ENCODE results near the gene SPHKAP.
"Not testable (repeated sequence)": the region's sequence is repeated elsewhere in the genome, so short reads cannot be mapped to it uniquely, and the experiment has no call there.

The SPHKAP gene

DNA sequence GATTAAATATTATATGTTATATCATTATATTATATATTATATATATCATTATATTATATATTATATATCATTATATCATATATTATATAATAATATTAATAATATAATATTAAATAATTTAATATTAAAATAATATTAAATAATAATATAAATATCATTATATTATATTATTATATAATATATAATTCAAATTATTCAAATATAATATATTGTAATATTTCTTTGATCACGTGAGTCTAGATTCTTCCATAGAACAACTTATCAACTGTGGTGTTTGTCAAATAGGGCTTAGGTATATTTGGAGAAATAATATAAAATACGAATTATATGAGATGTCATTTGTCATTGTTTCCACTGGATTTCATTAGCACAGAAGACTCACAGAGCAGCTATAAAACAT lies 77.3 kb downstream of the SPHKAP start:
- H3K27me3 ChIP-seq (replicated peaks; ENCODE audit: control insufficient read depth, insufficient read depth, low read length, poor library complexity, severe bottlenecking) = no peaks in the 10 kb centered on the region

DNA sequence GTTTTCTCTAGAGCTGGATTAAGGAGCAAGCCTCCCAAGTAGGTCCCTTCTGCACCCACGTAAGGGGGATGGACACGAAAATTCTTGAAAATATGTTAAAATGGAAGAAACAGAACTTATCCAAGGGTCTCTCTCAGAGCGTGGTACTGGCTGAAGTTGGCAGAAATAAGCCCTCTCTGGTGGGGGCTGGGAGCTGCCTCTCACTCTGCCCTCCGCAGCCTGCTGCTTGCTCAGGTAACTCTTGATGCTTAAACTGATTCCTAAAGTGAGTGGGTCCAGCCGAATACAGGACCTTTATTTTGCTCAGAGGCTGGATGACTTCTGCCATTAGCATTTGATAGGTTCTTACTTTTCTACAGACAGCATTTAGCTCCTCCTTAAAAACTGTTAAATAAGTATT lies 78.1 kb downstream of the SPHKAP start:
- H3K4me3 ChIP-seq (ENCODE audit: insufficient read depth, low read depth, low read length, poor library complexity, severe bottlenecking) = no peak overlapping the region
- no peak for DNase-seq
- H3K4me1 ChIP-seq (ENCODE audit: control insufficient read depth, insufficient read depth, low read length, poor library complexity, severe bottlenecking) = no peaks in the 10 kb centered on the region
- no peak overlapping the region for H3K27ac ChIP-seq (ENCODE audit: insufficient read depth, low read length, poor library complexity, severe bottlenecking)
- no peaks in the 10 kb centered on the region for H3K36me3 ChIP-seq (ENCODE audit: control insufficient read depth, insufficient read depth, low read length)
- H3K9me3 ChIP-seq (ENCODE audit: control insufficient read depth, low read length) = no peaks in the 10 kb centered on the region
- H3K27me3 ChIP-seq (replicated peaks; ENCODE audit: control insufficient read depth, insufficient read depth, low read length, poor library complexity, severe bottlenecking) = no peaks in the 10 kb centered on the region

More for the DNA sequence above, 77.3 kb downstream of the SPHKAP start:
- no peaks in the 10 kb centered on the region for H3K4me1 ChIP-seq (ENCODE audit: control insufficient read depth, insufficient read depth, low read length, poor library complexity, severe bottlenecking)
- no peak for DNase-seq
- no peak overlapping the region for H3K4me3 ChIP-seq (ENCODE audit: insufficient read depth, low read depth, low read length, poor library complexity, severe bottlenecking)
- no peaks in the 10 kb centered on the region for H3K9me3 ChIP-seq (ENCODE audit: control insufficient read depth, low read length)
- H3K36me3 ChIP-seq (ENCODE audit: control insufficient read depth, insufficient read depth, low read length) = no peaks in the 10 kb centered on the region
- no peak overlapping the region for H3K27ac ChIP-seq (ENCODE audit: insufficient read depth, low read length, poor library complexity, severe bottlenecking)

DNA sequence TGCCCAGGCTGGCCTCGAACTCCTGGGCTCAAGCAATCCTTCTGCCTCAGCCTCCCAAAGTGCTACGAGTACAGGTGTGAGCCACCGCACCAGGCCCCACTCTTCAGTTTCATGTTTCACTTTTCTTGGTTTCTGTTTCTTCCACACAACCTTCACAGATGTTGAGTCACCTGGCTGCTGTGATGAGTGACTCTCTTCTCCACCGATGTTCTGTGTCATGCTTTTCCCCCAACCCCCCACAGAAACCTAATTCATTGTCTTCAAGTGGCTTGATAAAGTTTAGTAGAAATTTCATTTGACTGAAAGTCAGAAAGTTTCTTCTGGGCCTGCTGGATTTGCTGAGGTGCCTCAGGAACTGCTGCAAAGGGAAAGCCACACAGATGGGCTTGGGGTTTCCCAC lies 78.5 kb downstream of the SPHKAP start:
- no peak overlapping the region for H3K4me3 ChIP-seq (ENCODE audit: insufficient read depth, low read depth, low read length, poor library complexity, severe bottlenecking)
- DNase-seq = no peak
- no peaks in the 10 kb centered on the region for H3K36me3 ChIP-seq (ENCODE audit: control insufficient read depth, insufficient read depth, low read length)
- H3K4me1 ChIP-seq (ENCODE audit: control insufficient read depth, insufficient read depth, low read length, poor library complexity, severe bottlenecking) = no peaks in the 10 kb centered on the region
- no peaks in the 10 kb centered on the region for H3K9me3 ChIP-seq (ENCODE audit: control insufficient read depth, low read length)
- no peak overlapping the region for H3K27ac ChIP-seq (ENCODE audit: insufficient read depth, low read length, poor library complexity, severe bottlenecking)
- no peaks in the 10 kb centered on the region for H3K27me3 ChIP-seq (replicated peaks; ENCODE audit: control insufficient read depth, insufficient read depth, low read length, poor library complexity, severe bottlenecking)

DNA sequence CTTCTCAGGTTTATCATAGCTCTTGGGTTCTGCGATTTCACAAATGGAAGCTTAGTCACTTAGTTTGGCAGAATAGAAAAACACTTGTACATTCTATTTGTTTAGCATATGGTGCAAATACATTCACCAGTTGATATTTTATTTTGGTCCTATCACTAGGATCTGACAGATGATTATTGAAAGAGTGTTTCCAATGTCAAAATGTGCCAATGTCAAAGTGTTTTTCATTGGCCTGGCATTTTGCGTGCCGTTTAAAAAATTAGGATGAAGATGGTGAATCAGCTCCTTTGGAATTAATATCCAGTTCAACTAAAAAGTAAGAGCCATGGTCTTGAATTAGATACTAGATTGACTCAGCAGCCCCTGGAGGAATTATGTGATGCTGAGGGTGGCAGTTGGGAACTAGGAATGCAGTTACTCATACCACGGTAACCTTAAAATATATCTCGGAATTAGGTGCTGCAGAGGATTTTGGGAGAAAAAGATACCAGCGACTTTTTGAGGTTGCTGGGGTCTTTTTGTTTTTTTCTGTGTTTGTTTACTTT lies 87.0 kb downstream of the SPHKAP start:
- H3K36me3 ChIP-seq (ENCODE audit: control insufficient read depth, insufficient read depth, low read length) = no peaks in the 10 kb centered on the region
- H3K27me3 ChIP-seq (replicated peaks; ENCODE audit: control insufficient read depth, insufficient read depth, low read length, poor library complexity, severe bottlenecking) = no peaks in the 10 kb centered on the region
- no peaks in the 10 kb centered on the region for H3K9me3 ChIP-seq (ENCODE audit: control insufficient read depth, low read length)
- H3K27ac ChIP-seq (ENCODE audit: insufficient read depth, low read length, poor library complexity, severe bottlenecking) = no peak overlapping the region
- no peaks in the 10 kb centered on the region for H3K4me1 ChIP-seq (ENCODE audit: control insufficient read depth, insufficient read depth, low read length, poor library complexity, severe bottlenecking)
- no peak for DNase-seq
- H3K4me3 ChIP-seq (ENCODE audit: insufficient read depth, low read depth, low read length, poor library complexity, severe bottlenecking) = no peak overlapping the region

DNA sequence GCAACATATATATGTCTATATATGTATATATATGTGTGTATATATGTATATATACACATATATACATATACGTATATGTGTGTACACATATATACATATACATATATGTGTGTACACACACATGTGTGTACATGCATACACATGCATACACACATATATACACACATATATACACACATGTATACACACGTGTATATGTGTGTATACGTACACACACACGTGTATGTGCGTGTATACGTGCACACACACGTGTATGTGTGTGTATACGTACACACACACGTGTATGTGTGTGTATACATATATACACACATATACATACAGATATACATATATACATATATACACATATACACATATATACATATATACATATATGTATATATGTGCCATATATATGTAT lies 89.4 kb downstream of the SPHKAP start:
- no peak for DNase-seq
- no peaks in the 10 kb centered on the region for H3K27me3 ChIP-seq (replicated peaks; ENCODE audit: control insufficient read depth, insufficient read depth, low read length, poor library complexity, severe bottlenecking)
- H3K4me1 ChIP-seq (ENCODE audit: control insufficient read depth, insufficient read depth, low read length, poor library complexity, severe bottlenecking) = no peaks in the 10 kb centered on the region
- no peaks in the 10 kb centered on the region for H3K36me3 ChIP-seq (ENCODE audit: control insufficient read depth, insufficient read depth, low read length)
- H3K27ac ChIP-seq (ENCODE audit: insufficient read depth, low read length, poor library complexity, severe bottlenecking) = no peak overlapping the region
- no peak overlapping the region for H3K4me3 ChIP-seq (ENCODE audit: insufficient read depth, low read depth, low read length, poor library complexity, severe bottlenecking)
- no peaks in the 10 kb centered on the region for H3K9me3 ChIP-seq (ENCODE audit: control insufficient read depth, low read length)

DNA sequence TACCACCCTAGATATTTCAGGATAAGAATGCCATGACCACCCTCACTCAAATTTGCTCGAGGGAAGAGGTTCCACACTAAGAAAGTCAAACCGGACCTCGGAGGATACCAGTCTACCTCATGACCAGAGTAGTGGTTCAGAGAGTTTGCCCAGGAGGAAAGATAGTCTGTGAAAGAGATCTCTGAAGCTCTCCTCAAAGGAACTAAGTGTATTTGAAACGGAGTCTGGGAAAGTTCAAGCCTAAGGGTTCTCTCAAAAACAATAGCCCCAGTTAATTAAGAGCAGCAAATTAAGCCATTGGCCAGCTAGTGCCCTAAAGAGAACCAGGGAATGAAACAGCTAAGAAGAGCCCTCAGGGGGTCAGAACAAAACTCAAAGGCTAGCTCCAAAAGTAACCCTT lies 94.9 kb downstream of the SPHKAP start:
- no peaks in the 10 kb centered on the region for H3K27me3 ChIP-seq (replicated peaks; ENCODE audit: control insufficient read depth, insufficient read depth, low read length, poor library complexity, severe bottlenecking)
- no peak overlapping the region for H3K4me3 ChIP-seq (ENCODE audit: insufficient read depth, low read depth, low read length, poor library complexity, severe bottlenecking)
- no peaks in the 10 kb centered on the region for H3K4me1 ChIP-seq (ENCODE audit: control insufficient read depth, insufficient read depth, low read length, poor library complexity, severe bottlenecking)
- no peaks in the 10 kb centered on the region for H3K9me3 ChIP-seq (ENCODE audit: control insufficient read depth, low read length)
- no peak overlapping the region for H3K27ac ChIP-seq (ENCODE audit: insufficient read depth, low read length, poor library complexity, severe bottlenecking)
- H3K36me3 ChIP-seq (ENCODE audit: control insufficient read depth, insufficient read depth, low read length) = no peaks in the 10 kb centered on the region
- no peak for DNase-seq

DNA sequence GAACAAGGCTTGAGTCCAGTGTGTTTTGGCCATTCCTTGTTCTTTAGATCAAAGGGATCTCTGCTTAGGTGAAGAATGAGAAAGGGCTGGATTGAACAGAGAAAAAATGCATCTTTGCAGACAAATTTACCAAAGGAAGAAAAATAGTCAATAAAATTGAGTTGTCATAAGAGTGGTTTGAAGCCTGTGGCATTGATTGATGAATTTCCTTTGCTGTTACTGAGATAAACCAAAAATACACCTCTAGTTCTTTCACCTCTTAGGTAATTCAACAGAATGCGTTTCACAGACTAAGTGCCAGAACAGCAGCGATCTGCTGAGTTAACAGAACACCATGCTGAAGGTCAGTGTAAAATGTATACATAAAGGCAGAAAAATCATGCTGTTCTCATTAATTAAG lies 96.8 kb downstream of the SPHKAP start:
- H3K4me3 ChIP-seq (ENCODE audit: insufficient read depth, low read depth, low read length, poor library complexity, severe bottlenecking) = no peak overlapping the region
- H3K27me3 ChIP-seq (replicated peaks; ENCODE audit: control insufficient read depth, insufficient read depth, low read length, poor library complexity, severe bottlenecking) = no peaks in the 10 kb centered on the region
- DNase-seq = no peak
- no peaks in the 10 kb centered on the region for H3K9me3 ChIP-seq (ENCODE audit: control insufficient read depth, low read length)
- no peak overlapping the region for H3K27ac ChIP-seq (ENCODE audit: insufficient read depth, low read length, poor library complexity, severe bottlenecking)
- H3K4me1 ChIP-seq (ENCODE audit: control insufficient read depth, insufficient read depth, low read length, poor library complexity, severe bottlenecking) = no peaks in the 10 kb centered on the region
- H3K36me3 ChIP-seq (ENCODE audit: control insufficient read depth, insufficient read depth, low read length) = no peaks in the 10 kb centered on the region

DNA sequence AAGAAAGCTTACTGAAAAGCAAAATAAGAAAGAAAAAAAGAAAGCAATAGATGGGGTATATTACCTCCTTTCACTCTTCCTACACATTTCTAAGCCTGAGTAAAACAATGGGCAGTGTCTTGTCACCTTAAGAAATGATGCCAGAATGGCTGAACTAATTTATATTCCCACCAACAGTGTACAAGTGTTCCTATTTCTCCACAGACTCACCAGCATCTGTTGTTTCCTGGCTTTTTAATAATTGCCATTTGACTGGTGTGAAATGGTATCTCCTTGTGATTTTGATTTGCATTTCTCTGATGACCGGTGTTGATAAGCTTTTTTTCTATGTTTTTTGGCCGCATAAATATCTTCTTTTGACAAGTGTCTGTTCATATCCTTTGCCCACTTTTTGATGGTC lies 98.4 kb downstream of the SPHKAP start:
- H3K36me3 ChIP-seq (ENCODE audit: control insufficient read depth, insufficient read depth, low read length) = no peaks in the 10 kb centered on the region

DNA sequence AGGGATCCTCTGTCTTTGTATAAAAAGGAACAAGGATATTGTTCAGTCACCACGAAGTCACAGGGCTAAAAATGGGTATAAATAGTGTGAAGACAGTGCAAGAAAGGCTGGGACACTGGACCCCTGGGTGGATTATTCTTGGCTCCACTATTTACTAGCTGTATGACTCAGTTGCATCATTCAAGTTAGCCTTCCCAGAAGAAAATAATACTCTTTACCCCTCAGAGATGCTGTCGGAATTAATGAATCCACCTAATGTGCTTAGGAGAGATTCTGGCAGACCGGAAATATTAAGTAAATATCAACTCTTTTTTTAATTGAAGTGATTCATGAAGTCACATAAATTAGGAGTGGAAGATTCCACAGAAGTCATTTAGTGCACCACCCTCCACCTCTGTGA lies 98.9 kb downstream of the SPHKAP start:
- Histone ChIP-seq H3K4me3 (ENCODE audit: insufficient read depth, low read depth, low read length, poor library complexity, severe bottlenecking) (no peak overlapping the region), H3K27ac (ENCODE audit: insufficient read depth, low read length, poor library complexity, severe bottlenecking) (no peak overlapping the region), H3K4me1 (ENCODE audit: control insufficient read depth, insufficient read depth, low read length, poor library complexity, severe bottlenecking) (no peaks in the 10 kb centered on the region), H3K27me3 (replicated peaks; ENCODE audit: control insufficient read depth, insufficient read depth, low read length, poor library complexity, severe bottlenecking) (no peaks in the 10 kb centered on the region), H3K9me3 (ENCODE audit: control insufficient read depth, low read length) (no peaks in the 10 kb centered on the region), H3K36me3 (ENCODE audit: control insufficient read depth, insufficient read depth, low read length) (no peaks in the 10 kb centered on the region)
- DNase-seq = no peak

More for the DNA sequence above, 98.4 kb downstream of the SPHKAP start:
- DNase-seq = no peak
- no peaks in the 10 kb centered on the region for H3K27me3 ChIP-seq (replicated peaks; ENCODE audit: control insufficient read depth, insufficient read depth, low read length, poor library complexity, severe bottlenecking)
- H3K9me3 ChIP-seq (ENCODE audit: control insufficient read depth, low read length) = no peaks in the 10 kb centered on the region
- no peak overlapping the region for H3K4me3 ChIP-seq (ENCODE audit: insufficient read depth, low read depth, low read length, poor library complexity, severe bottlenecking)
- no peaks in the 10 kb centered on the region for H3K4me1 ChIP-seq (ENCODE audit: control insufficient read depth, insufficient read depth, low read length, poor library complexity, severe bottlenecking)
- H3K27ac ChIP-seq (ENCODE audit: insufficient read depth, low read length, poor library complexity, severe bottlenecking) = no peak overlapping the region

DNA sequence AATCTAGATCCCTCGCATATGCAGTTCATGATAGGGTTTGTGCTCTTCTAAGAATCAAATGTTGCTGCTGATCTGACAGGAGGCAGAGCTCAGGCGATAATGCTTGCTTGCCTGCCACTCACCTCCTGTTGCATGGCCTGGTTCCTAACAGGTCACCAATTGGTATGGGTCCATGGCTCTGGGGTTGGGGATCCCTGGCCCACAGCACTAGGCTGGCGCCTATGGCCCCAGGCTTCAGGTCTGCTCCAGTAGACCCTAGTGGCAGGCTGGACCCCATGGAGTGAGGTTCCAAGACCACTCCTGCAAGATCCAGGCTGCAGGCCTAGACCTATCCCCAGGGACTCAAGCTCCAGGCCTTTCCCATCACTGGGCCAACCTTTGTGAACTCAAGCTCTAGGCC lies 102.3 kb downstream of the SPHKAP start:
- Histone ChIP-seq H3K27ac (ENCODE audit: insufficient read depth, low read length, poor library complexity, severe bottlenecking) (no peak overlapping the region), H3K9me3 (ENCODE audit: control insufficient read depth, low read length) (no peaks in the 10 kb centered on the region), H3K4me1 (ENCODE audit: control insufficient read depth, insufficient read depth, low read length, poor library complexity, severe bottlenecking) (no peaks in the 10 kb centered on the region), H3K27me3 (replicated peaks; ENCODE audit: control insufficient read depth, insufficient read depth, low read length, poor library complexity, severe bottlenecking) (no peaks in the 10 kb centered on the region), H3K36me3 (ENCODE audit: control insufficient read depth, insufficient read depth, low read length) (no peaks in the 10 kb centered on the region), H3K4me3 (ENCODE audit: insufficient read depth, low read depth, low read length, poor library complexity, severe bottlenecking) (no peak overlapping the region)
- no peak for DNase-seq

DNA sequence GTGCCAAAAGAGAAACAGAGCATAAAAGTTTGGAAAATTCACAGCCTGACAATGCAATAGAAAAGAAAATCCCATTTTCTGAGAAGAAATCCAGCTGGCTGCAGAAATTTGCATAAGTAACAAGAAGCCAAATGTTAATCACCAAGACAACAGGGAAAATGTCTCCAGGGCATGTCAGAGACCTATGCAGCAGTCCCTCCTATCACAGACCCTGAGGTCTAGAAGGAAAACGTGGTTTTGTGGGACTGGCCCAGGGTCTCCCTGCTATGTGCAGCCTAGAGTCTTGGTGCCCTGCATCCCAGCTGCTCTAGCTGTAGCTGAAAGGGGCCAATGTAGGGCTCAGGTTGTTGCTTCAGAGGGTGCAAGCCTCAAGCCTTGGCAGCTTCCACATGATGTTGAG lies 104.8 kb downstream of the SPHKAP start:
- H3K9me3 ChIP-seq (ENCODE audit: control insufficient read depth, low read length); DNase-seq; H3K4me1 ChIP-seq (ENCODE audit: control insufficient read depth, insufficient read depth, low read length, poor library complexity, severe bottlenecking); H3K27ac ChIP-seq (ENCODE audit: insufficient read depth, low read length, poor library complexity, severe bottlenecking); H3K27me3 ChIP-seq (replicated peaks; ENCODE audit: control insufficient read depth, insufficient read depth, low read length, poor library complexity, severe bottlenecking); H3K36me3 ChIP-seq (ENCODE audit: control insufficient read depth, insufficient read depth, low read length); H3K4me3 ChIP-seq (ENCODE audit: insufficient read depth, low read depth, low read length, poor library complexity, severe bottlenecking): not testable (repeated sequence)

All from effector memory CD4-positive, alpha-beta T cell (primary cell).